DMS 273 (cell line): ENCODE data around the gene ACHE.
"Not testable (repeated sequence)": the region's sequence is repeated elsewhere in the genome, so short reads cannot be mapped to it uniquely, and the experiment has no call there.

ENCODE experiments used
- DNase-seq: peaks from one replicate; lab custom pipeline; 2025; ENCODE audit not compliant: unreplicated experiment; lab: John Stamatoyannopoulos, UW

The ACHE gene

GRCh38 chr7:100895701-100895955, at the start of gene ACHE:
Gene ACHE (minus strand): TSS chr7:100895888. CDS start chr7:100894232, 1,656 bp downstream.
- DNase-seq = no peak

DNA sequence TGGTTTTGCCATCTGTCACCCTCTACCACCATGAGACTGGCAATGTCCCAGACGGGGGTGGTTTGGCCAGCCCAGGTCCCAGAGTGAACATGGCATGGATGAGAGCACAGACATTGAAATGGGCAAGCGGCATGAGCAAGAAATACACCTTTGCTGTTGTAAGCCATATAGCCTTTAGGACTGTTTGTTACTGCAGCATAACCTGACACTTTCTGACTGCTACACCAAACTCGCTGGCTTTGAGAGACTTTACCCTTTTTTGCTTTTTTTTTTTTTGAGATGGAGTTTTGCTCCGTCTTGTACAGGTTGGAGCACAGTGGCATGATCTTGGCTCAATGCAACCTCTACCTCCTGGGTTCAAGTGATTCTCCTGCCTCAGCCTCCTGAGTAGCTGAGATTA, 48.5 kb upstream of the ACHE start:
- DNase-seq = no peak

GRCh38 chr7:100943693-100944092, 48.0 kb upstream of the ACHE start:
- DNase-seq = peak; percentile 94

- no peak for DNase-seq
Measured at GRCh38 chr7:100942045-100942774, 46.5 kb upstream of the ACHE start.

DNA sequence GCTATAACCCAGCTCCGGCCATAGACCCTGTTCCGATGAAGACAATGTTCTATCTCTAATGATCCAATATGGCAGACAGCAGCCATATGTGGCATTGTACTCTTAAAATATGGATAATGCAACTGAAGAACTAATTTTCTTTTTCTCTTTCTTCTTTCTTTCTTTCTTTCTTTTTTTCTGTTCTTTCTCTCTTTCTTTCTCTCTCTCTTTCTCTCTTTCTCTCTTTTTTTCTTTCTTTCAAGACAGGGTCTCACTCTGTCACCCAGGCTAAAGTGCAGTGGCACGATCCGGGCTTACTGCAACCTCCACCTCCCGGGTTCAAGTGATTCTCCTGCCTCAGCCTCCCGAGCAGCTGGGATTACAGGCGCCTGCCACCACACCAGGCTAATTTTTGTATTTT, 40.5 kb upstream of the ACHE start:
- DNase-seq = not testable (repeated sequence)

- DNase-seq = not testable (repeated sequence)
Measured at GRCh38 chr7:100935381-100935780, 39.7 kb upstream of the ACHE start.

GRCh38 chr7:100933734-100934133, 38.0 kb upstream of the ACHE start:
- peak; percentile 30 for DNase-seq

DNA sequence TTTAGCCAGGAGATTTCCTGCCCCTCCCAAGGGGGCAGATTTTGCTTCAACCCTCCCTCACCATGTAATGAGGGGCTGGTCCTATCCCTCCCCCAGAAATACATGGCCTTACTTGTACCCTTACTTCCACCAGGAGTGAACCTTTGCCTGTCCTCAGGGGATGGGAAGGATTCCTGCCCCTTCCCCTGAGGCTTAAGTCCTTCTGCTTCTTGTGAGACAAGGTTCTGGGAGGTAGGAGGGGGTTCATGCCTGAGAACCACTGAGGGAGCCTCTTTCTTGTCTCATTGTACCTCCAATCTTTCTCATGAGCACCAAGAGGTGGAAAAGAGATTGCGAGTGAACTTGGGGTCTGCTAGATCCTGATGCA, 34.1 kb upstream of the ACHE start:
- DNase-seq = no peak

DNA sequence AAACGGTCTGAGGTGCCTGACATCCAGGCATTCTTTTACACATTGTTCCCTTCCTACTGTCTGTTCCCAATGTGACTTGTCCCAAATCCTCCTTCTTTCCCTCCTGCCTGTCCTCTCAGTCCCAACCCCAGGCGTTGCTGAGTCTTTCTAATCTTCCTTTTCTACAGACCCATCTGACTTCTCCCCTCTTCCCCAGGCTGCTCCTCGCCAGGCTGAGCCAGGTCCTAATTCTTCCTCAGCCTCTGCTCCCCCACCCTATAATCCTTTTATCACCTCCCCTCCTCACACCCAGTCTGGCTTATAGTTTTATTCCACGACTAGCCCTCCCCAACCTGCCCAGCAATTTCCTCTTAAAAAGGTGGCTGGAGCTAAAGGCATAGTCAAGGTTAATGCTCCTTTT, 27.9 kb upstream of the ACHE start:
- not testable (repeated sequence) for DNase-seq

GRCh38 chr7:100921039-100921438, 25.4 kb upstream of the ACHE start:
- DNase-seq = no peak

- DNase-seq = not testable (repeated sequence)
Measured at GRCh38 chr7:100919779-100920437, 24.2 kb upstream of the ACHE start.

- DNase-seq = not testable (repeated sequence)
Measured at GRCh38 chr7:100919335-100919734, 23.6 kb upstream of the ACHE start.

- DNase-seq = no peak
Measured at GRCh38 chr7:100914879-100915447, 19.3 kb upstream of the ACHE start.

DNA sequence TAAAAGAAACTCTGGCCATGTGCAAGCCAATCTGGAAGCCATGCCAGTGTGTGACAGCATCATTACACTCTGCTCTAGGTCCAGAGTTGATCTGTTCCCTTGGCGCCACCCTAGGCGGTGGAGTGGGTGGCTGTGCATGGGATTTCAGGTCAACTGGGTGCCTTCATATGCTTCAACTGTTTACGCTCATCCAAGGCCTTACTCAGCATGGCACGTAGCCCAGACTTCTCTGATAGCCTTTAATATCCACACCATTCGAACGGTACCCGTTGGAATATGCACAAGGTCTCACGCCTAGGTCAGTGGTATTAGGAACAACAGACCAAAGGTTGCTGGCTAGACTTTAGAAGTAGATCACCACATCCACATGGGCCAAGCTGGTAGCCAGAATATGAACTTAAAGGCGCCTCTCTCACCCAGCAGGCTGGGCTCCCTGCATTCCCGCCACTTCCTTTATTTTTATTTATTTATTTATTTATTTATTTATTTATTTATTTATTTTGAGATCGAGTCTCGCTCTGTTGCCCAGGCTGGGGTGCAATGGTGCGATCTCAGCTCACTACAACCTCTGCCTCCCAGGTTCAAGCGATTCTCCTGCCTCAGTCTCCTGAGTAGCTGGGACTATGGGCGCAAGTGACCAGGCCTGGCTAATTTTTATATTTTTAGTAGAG, 18.7 kb upstream of the ACHE start:
- no peak for DNase-seq

GRCh38 chr7:100911484-100911883, 15.8 kb upstream of the ACHE start:
- no peak for DNase-seq

DNA sequence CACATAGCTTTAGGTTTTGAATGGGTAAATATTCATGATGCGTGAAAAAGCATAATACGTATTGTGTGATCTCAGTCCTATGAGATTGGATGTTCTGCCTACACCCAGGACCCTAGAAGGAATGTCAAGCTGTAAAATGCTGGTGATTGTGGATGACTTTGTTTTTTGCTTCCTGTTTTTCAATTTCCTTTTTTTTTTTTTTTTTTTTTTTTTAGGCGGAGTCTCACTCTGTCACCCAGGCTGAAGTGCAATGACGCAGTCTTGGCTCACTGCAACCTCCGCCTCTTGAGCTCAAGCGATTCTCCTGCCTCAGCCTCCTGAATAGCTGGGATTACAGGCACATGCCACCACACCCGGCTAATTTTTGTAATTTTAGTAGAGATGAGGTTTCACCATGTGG, 14.8 kb upstream of the ACHE start:
- DNase-seq = not testable (repeated sequence)

DNA sequence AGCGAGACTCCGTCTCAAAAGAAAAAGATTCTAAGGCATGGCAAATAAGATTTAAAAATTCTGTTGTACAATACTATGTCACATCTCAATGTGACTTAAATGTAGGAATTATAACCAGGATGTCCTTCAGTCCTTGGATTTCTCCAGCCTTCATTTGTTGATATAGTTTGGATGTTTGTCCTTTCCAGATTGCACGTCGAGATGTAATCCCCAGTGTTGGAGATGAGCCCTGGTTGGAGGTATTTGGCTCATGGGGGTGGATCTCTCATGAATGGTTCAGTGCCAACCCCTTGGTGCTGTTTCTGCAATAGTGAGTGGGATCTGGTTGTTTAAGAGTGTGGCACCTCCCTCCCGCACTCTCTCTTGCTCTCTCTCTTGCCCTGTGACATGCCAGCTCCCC, 12.8 kb upstream of the ACHE start:
- DNase-seq = no peak

- DNase-seq = no peak
Measured at GRCh38 chr7:100902638-100903037, 7.0 kb upstream of the ACHE start.

DNA sequence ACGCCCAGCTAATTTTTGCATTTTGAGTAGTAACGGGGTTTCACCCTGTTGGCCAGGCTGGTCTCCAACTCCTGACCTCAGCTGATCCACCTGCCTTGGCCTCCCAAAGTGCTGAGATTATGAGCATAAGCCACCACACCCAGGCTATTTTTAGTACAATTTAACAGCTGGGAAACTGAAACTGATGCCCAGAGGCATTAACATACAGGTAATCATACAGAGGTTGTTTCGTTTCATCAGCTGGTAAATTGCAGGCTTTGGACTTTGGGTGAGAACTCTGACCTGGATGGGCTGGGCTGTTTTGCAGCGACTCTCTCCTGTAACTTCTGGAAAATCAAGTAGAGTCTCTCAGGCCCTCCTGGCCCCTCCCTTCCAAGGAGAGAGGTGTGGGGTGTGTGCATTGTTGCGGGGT, 6.2 kb upstream of the ACHE start:
- DNase-seq = no peak

DNA sequence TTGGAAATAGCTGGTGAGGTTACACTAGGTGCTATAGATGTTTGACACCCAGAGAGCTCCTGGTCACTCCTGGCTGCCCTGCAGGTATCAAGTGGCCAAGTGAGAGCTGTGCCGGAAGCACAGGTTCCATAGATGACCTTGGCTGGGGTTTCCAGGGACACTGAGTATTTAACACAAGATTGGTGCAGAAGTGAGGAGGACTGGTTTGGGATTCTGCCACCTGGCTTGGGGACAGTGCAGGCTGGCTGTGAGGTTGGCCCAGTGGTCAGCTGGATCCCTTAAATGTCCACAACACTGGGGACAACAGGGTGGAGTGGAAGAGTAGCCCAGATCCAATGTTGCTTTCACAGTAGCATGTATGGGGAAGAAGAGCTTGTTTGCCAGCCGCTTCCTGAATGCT, 5.3 kb upstream of the ACHE start:
- DNase-seq = no peak

- no peak for DNase-seq
Measured at GRCh38 chr7:100899432-100899831, 3.7 kb upstream of the ACHE start.
